Stimulated activated CD4-positive, alpha-beta T cell treated with anti-CD3 and anti-CD28 coated beads, Interleukin-12 subunit alpha, Interleukin-12 subunit beta, amount 100 ng/mL, for 4 hours (primary cell): ENCODE data around the gene DUOX1.

ENCODE experiments used
- DNase-seq: peaks from one replicate; pipeline ENCODE4 v3.0.0-alpha.2; 2020

The DUOX1 gene

GRCh38 chr15:45144775-45145174 is 15.0 kb downstream of the DUOX1 start:
- DNase-seq, result no peak

GRCh38 chr15:45146405-45146804 is 16.6 kb downstream of the DUOX1 start:
- no peak for DNase-seq

GRCh38 chr15:45147606-45148005 is 17.8 kb downstream of the DUOX1 start:
- no peak for DNase-seq

GRCh38 chr15:45148076-45149059 is 18.6 kb downstream of the DUOX1 start:
- no peak for DNase-seq

GRCh38 chr15:45149060-45149459 is 19.3 kb downstream of the DUOX1 start:
- no peak for DNase-seq

DNA sequence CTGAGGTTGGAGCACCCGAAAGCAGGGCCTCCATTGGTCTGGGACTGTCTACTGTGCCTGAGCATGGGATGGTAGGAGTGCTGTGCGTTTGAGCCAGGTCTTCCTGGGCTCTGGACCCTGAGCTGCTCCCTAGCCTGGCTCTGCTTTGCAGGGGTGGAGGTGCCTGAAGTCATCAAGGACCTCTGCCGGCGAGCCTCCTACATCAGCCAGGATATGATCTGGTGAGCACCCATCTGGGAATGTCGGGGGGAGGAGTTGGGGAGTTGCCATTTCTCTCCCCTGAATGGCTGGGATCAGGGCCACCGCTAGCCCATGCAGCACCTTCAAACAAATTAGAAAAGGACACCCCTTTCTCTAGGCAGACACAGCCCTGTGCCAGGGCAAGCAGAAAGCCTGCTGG is 20.7 kb downstream of the DUOX1 start:
- DNase-seq, result no peak

DNA sequence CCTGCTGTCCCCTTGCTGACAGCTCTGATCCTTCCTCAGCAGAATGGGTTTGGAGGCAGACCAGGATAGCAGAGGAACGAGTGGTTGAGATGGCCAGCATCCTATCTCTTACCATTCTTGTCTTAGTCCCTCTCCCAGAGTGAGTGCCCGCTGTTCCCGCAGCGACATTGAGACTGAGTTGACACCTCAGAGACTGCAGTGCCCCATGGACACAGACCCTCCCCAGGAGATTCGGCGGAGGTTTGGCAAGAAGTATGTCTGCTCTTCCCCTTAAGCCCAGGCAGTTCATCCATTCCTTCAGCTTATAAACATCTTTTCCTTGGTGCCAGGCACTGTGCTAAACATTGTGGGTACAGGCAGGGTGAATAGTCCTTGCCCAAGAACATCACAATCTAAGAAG is 21.2 kb downstream of the DUOX1 start:
- DNase-seq, result no peak

DNA sequence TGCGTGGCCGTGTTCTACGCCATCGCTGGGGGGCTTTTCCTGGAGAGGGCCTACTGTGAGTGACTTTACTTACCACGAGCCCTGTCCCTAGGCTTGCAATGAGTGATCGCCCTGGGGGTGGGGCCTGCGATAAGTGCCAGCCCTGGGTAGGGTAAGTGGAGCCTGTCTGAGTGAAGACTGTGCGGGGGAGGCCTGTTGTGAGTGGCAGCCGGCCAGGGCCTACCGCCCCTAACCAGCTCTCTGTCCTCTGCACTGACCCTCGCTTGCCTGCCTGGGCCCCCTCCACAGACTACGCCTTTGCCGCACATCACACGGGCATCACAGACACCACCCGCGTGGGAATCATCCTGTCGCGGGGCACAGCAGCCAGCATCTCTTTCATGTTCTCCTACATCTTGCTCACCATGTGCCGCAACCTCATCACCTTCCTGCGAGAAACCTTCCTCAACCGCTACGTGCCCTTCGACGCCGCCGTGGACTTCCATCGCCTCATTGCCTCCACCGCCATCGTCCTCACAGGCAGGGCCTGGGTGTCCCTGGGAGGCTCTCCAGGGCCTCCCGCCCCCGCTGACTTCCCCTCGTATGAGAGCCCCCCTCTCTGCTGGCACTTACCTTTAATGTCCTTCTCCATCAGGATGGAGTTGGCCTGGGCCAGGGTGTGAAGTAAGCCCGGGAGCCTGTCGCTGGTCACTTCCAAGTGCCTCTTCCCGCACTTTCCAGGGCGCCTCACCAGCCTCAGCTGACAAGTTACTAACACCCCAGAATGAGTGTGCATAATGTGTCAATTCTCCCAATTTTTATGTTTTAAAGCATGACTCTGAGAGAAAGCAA is 22.4 kb downstream of the DUOX1 start:
- no peak for DNase-seq

- no peak for DNase-seq
Observed at GRCh38 chr15:45155739-45156138, 25.9 kb downstream of the DUOX1 start.

DNA sequence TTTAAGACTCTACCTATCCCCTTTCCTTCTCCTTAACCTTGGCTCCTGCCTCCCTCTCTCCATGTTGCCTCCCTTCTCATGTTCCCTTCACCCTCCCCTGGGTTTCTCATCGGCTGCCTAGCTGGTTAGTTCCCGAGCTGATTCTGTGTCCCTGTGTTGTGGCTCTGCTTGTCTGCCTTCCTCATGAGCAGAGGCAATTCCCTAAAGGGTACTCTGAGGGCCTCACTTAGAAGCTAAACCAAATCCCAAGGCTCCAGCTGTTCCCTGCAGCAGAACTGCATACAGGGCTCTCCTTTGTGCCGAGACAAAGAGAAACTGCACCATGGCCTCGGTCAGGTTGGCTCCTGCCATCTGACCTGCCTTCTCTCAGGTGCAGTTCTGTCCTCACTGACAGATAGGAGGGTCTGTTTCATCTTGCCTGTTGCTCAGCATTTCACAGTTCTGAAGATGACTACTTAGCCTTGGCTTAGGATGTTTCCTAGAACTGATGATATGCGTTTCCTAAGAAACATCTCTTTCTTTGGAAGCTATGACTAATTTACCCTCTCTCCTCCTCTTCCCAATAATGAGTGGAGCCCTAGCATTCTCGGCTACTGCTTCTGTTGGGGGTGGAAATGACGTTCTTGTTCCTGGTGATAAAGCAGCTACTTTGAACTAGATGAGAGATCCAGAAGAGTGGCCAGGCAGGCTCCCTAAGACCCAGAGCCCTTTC is 27.1 kb downstream of the DUOX1 start:
- no peak for DNase-seq

- no peak for DNase-seq
Observed at GRCh38 chr15:45157974-45158373, 28.2 kb downstream of the DUOX1 start.

GRCh38 chr15:45161666-45162065 is 31.9 kb downstream of the DUOX1 start:
- DNase-seq, result no peak

GRCh38 chr15:45162771-45163507 is 33.1 kb downstream of the DUOX1 start:
- DNase-seq, result peak; percentile 58

DNA sequence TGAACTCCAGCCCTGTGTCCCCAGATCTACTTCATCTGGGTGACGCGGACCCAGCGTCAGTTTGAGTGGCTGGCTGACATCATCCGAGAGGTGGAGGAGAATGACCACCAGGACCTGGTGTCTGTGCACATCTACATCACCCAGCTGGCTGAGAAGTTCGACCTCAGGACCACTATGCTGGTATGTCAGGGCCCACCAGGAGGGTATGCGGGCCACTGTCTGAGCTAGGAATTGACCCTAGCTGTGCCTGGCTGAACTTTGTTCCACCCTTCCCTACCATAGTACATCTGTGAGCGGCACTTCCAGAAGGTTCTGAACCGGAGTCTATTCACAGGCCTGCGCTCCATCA is 33.7 kb downstream of the DUOX1 start:
- DNase-seq, result no peak

DNA sequence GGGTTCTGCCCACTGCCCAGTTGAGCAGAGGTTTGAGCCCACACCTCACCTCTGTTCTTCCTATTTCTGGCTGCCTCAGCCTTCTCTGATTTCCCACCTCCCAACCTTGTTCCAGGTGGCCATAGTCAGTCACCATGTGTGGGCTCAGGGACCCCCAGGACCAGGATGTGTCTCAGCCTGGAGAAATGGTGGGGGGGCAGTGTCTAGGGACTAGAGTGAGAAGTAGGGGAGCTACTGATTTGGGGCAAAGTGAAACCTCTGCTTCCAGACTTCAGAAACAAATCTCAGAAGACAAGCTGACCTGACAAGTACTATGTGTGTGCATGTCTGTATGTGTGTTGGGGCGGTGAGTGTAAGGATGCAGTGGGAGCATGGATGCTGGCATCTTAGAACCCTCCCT is 35.1 kb downstream of the DUOX1 start:
- DNase-seq, result no peak

DNA sequence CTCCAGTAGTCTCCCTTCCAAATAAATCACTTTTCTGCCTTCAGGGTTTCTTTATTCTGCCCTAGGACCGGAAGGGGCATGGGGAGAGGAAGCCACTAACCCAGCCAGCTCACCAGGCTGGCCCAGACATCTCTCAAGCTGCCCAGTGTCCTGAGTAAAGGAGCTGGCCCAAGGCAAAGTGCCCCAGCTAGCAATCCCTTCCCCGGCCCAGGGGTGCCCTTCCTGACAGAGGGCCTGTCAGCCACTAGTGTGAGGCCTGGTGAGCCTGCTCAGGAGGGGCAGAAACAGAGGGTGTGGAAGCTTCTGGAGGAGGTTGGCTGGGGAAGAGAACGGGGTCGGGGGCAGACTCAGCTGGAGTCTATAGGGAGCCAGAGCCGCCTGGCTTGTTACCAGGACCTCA is 35.7 kb downstream of the DUOX1 start:
- DNase-seq, result no peak

DNA sequence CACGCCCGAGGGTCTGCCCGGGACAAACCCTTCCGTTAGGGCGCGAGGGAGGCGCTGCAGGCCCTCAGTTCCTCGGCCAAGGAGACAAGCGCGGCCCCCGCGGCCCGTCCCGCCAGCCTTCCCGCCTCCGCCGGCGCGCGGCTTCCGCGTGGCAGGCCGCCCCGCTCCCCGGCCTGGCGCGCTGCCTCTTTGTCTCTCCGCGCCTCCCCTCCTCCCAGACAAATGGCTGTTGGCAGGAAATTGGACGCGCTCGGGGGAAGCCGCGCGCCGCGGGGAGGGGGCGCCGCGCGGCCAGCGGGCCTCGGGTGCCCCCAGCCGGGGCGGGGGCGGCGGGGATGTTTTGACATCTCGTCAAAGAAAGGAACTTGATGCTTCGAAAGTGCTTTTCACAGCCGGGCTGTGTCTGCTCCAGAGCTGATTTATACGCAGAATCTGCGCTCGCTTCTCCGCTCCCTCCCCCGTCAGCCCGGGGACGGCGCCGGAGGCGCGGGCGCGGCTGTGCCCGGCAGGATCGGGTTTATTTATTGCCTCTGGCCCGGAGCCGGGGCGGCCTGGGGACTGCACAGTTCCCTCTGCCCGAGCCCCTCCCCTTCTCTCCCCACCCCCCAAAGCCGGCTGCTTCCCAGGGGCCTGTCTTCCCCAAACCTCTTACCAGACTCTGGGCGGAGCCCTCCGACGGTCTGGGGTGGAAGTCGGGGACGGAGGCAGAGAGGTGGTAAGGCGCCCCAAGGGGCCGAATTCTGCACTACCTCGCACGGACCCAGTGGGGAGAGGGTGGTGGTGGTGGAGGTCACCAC is 37.2 kb downstream of the DUOX1 start:
- DNase-seq, result peak; percentile 75

GRCh38 chr15:45167631-45168205 is 37.9 kb downstream of the DUOX1 start:
- no peak for DNase-seq

DNA sequence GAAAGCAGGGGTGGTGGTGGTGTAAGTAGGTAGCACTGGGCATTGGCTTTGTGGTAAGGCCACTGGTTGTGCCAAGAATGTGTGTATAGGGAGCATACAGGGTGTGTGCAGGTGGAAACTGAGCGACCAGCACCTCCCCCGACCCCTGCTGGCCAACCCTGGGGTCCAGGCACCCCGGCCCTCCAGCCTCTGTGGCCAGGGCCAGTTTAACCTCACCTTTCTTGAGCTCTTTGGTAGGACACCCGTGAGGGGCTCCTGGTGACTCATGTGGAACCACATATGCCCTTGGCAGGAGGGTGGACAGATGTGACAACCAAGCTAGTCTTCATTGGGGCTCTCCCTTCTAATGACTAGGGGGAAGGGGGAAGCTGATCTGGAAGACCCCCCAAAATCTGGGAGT is 38.5 kb downstream of the DUOX1 start:
- no peak for DNase-seq

GRCh38 chr15:45168751-45169551 is 39.2 kb downstream of the DUOX1 start:
- DNase-seq, result no peak
